ENCODE measurements around the gene LHFPL2.

Gene LHFPL2

DNA sequence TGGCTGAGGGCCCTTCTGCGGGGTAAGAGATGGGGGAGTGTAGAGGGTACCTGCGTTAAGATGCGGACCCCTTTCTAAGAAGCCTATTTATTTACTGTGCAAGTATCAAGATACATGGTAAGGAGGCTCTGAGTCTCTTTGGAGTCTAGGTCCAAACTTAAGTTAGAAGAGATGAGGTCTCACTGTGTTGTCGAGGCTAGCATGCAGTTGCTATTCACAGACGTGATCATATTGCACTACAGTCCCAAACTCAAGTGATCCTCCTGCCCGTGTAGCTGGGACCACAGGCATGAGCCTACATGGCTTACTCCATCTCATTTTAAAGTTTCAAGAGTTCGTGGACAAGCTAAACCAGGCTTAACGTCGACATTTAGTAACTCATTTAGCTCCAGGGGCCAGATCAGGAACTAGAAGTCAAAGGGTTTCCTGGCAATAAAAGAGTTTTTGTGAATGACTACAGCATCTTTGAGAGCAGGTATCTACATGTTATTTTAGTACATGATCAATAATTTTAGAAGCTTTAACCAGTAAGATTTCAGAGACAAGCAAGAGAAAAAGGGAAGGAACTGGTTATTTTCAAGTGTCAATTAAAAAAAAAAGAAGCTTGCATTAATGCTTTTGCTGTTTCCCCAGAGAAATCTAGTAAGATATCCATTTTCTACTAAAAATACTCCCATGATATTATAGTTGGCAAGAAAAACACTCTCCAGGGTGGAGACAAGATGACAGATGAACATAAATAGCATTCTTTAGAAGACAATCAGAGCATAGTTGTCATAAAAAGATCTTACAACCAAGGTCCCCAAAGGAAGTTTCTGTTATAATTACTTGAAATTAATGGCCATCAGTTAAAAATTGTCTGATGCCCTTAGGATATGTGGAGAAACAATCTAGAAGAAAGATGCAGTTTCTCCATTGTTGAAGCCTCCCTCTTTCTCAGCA lies 146.9 kb downstream of the LHFPL2 start:
- DNase-seq (ENCODE audit: low spot score) = no peak

DNA sequence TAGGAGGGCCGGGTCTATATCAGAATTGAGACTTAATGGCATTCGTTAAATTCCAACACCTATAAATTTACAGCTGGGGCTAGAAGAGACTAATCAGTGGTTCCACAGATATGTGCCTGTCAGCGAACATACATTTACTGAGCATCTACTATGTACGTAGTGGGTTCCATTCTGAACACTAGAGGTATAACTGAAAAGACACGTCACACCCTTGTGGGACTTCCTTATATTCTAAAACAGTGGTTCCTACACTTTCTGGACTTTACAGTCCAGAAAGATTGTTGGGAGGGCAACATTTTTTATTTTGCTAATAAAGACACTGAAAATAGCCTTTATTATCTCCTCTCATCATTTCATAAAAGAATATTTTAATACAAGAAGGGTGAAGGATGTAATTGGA lies 147.7 kb downstream of the LHFPL2 start:
- DNase-seq (ENCODE audit: low spot score) = no peak

DNA sequence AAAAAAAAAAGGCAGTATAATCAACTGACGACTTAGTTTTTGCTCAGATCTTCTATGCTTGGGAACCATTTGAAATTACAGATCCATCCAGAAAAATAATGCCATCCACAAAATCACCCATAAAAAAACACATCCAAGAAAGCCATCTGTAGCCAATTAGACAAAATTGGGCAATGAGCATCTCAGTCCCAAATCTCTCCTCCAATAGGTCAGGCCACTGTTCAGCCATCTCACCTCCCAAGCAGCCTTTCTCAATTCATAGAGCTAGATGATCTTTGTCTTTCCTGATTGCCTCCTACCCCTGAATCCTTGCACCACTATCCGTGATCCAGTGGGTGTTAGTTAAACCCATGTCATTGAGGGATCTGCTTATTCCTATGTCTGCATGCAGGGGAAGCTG lies 148.5 kb downstream of the LHFPL2 start:
- no peak for DNase-seq (ENCODE audit: low spot score)

DNA sequence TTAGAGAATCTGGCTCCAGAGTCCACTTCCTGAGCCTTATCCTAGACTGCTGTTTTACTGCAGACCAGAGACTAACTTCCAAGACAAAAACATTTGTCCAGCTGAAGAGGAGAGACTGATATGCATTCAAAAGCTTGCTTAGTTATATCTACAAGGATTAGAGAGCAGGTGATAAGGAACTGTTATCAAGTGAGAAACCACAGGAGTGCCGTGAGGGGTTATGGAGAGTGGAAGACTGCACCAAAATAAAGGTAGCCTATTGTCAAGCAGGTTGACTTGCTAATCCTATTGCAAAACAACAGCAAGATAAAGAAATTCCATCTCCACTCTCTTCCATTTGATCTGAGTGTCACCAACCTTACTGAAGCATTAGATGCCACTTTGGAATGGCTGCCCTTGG lies 149.1 kb downstream of the LHFPL2 start:
- no peak for DNase-seq (ENCODE audit: low spot score)

DNA sequence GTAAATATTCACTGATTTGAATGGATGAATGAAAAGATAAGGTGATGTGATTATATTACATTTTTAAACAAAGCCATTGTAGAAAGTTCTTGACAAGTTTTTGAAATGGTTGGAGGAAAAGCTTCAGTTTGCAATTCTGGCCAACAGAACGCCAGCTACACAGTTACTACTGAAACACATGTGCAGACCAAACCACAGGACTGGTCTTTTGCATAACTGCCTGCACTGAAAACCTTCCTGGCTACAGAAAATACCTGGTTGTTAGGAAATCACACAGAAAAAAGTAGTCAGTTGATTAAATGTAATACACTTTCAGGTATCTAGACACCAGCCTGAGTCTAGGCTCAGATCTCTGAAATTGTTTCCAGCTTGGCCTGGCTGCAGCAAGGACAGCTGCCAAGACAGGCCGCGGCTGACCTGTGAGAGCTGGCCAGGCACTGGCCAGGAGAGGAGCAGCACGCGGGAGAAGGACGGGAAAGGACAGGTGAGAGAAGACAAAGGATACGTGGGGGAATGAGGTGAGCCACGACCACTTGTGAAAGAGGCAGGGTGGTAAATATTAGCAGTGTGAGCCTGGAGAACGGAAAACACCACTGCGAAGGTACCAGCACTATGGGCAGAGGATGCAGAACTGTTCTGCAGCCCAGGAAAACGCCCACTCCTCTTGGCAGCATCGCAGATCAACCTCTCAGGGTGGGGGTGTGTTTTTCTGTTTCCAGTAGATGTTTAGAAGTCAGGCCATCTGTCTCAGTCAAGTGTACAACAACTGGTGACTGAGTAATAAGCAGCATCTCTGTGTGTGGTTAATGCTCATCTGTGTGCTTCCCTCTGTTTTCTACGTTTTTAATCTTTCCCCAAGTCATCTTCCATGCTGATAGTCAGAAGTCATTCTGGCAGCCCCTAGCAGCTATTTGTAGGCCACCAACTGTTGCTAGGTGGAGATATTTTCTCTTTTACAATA lies 150.7 kb downstream of the LHFPL2 start:
- DNase-seq (ENCODE audit: low spot score) = no peak

DNA sequence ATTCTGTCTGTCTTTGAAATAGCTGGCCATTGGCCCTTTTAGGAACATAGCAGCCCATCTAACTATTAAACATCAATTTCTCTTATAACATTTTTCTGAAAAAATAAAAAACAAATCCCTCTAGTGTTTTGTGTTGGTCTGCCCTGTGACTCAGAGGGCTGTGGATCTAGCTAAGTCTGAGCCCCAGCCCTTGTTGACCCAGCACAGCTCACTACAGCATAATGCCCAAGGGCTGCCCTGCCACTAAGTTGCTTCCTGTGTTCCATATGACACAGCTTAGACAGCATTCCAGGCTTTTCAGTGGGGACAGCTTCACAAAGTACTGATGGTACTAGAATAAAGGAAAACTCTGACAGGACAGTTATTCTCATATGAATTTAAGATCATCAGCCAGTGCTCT lies 152.2 kb downstream of the LHFPL2 start:
- no peak for DNase-seq (ENCODE audit: low spot score)

DNA sequence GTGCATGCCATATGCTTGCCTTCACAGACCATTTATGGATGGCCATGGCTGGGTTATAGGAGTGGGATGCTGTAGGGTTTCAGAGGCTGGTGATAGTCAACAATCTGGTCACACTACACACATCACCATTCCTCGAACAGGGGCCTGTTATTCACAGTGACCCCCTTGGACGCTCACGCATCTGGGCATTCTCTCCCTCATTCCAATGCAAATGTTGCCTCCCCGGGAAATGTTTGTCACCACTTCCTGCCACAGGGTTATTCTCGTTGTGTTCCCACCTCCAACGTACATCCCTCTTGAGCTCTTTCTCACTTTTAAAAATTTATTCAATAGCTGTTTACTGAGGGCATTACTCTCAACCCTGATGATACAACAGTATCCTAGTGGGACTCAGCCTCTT lies 152.8 kb downstream of the LHFPL2 start:
- DNase-seq (ENCODE audit: low spot score) = no peak

DNA sequence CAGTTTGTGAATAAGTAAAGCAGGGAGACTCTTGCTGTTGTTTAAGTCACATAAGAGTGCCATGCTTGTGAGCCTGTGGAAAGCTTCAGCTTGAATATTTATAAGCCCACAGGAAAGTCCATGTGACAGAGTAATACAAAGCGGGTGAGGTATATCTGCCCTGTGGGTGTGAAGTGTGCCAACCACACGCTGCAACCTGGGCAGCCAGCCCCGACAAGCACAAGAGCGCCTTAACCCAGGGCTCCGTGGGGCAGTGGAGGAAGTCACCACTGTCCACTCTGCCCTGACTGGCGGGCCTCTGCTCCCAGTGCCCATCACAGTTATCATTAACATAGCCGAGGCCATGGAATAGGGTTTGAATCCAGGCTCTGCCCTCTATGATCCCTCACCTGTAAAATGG lies 155.9 kb downstream of the LHFPL2 start:
- no peak for DNase-seq (ENCODE audit: low spot score)

DNA sequence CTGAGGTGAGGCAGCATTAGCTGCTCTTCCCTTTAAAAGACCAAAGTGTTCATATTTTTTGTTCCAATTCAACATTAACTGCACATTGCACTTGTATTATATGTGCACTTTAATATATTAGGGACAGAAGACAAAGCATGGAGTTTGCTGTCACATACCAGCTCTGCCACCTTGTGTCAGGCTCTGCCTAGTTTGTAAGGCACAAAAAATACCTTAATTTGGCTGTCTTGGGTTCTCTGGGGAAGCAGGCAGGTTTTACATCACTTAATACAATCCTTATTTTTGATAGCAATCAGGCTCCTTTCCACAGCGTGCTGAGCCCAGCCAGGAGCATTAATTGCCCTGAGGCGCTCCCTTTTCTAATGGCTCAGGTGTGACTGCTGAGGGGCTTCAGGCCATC lies 156.3 kb downstream of the LHFPL2 start:
- DNase-seq (ENCODE audit: low spot score) = no peak

DNA sequence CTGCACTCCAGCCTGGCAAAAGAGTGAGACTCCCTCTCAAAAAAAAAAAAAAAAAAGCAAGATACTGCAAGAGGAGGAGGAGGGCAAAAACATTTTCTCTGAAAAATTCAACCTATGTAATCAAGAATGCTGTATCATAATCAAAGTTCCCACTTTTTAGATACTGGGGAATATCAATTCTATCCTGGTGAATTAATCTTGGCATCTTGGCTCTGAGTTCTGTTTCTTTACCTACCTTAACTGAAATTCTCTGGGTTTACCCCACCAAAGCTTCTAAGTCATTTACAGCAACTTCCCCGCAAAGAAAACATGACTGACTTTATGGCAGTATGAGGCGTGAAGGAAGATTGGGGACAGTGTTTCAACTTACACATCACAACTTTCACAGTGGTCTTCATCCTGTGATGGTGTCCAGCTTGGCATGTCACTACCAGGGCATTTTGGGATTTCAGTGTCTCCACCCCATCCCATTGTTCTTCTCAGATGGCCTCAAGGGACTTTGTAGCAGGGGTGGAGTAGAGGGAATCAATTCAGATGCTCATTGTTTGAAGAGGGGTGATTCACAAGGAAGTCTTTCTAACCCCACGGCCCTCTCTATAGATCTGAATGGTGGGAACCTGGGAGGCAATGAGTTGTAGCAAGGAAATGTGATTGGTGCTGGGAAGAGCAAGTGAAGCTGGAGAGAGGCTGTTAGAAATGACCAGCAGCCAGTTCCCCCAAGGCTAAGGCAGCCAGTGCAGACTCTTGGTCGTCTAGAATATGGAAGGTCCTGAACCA lies 157.7 kb downstream of the LHFPL2 start:
- DNase-seq (ENCODE audit: low spot score) = no peak

DNA sequence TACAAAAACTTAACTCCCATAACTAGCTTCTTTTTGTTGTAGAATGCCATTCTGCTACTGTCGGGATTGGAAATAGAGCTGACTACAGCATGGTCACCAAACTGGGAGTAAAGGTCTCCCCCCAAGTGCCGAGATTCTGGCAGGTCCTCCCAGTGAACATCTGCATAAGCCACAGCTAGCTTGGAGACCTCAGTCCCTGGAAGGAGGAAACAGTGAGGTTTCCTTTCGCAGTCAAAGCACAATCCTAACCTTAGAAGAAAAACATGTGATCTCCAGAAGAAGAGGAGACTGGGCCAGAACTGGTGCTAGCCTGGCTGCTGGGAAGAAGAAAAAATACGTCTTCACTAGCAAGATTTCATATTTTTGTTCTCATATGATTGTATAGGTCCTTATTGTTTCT lies 160.7 kb downstream of the LHFPL2 start:
- DNase-seq (ENCODE audit: low spot score) = no peak

DNA sequence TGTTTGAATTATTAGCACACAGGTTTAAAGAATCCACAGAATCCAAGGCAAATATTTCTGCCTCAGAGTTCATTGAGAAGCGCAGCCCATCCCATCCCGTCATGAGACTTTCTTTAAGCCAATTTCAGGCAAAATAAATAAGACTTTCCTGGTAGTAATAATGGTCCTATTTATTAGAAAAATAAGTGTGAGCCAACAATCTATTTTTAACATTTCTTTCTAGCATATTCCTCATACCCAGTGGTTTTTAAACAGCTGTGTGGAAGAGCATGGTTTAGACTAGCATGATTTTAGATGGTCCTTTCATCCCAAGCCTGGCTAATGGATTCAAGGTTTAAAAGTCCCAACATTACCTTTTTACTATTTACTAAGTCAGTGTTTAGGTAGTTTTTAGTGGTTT lies 162.4 kb downstream of the LHFPL2 start:
- DNase-seq (ENCODE audit: low spot score) = no peak

DNA sequence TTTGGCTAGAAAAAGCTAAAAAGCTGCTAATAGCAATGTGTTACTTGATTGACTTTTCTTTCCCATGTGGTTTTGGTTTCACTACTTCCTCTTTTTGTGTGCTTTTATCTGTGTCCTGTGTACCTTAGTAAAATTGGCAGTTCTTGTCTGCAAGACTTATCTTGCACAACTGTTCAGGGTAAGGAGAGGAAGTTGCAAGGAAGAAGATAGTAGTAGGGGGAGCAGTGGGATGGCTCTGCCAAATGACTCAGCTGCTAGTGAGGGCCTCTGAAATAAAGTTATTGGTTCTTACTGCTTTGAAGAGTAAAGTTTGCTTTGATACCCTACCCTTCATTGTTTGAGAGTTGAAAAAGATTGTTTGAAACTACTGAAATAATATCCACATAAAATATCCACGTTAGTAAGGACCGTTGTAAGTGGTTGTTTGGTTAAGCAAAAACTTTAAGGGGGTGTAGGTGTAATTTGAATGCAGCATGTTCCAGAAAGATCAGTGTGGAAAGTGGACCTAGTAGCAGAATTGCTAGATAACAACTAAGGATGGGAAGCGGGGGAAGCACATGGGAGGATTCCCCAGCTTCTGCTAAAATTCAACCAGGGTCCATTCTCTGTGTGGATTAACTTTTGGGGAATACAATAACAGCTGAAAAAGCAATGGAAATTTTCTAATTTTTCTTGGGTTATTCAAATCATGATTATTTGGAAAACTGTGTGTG lies 164.6 kb downstream of the LHFPL2 start:
- DNase-seq (ENCODE audit: low spot score) = no peak

DNA sequence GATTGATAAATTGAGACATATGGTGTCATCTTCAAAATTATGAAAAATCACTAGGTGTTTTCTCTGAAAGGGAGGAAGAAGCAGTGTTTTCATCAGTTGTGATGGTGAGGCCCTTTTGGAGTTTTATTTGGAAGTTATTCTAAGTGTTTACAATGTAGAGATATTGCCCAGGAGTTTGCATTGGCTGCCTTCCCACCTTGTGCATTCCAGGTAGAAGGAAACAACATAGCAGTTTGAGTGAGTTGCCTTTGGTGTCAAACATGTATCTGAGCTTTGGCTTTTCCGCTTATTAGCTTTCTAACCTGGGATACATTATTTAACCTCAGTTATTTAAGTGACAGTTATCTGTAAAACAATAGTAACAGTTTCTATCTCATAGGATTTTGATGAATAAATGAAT lies 165.6 kb downstream of the LHFPL2 start:
- DNase-seq (ENCODE audit: low spot score) = no peak

DNA sequence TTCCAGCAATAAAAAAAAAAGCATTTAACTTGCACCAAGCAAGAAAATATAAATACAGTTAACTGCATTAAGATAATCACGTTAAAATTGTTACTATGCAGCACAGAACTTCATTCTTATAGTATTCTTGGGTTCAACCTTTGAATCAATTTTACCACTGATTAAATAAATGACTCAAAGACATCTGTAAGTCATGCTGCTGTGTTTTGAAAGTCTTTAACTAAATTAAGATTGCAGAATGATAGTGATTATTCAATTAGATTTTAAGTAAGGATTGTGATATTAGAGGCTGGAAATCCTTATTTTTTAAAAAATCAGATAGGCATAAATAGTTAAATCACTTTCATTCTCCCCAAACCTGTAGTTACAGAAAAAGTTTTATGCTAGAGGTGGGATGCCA lies 171.8 kb downstream of the LHFPL2 start:
- no peak for DNase-seq (ENCODE audit: low spot score)

DNA sequence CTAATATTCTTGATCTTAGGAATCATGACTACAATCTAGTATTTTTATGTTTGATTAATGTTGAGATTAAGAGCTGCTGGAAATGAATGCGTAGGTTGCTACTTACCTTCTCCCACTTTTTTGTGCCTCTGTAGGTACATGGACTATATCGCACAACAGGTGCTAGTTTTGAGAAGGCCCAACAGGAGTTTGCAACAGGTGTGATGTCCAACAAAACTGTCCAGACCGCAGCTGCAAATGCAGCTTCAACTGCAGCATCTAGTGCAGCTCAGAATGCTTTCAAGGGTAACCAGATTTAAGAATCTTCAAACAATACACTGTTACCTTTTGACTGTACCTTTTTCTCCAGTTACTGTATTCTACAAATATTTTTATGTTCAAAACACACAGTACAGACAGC lies 173.2 kb downstream of the LHFPL2 start:
- no peak for DNase-seq (ENCODE audit: low spot score)

DNA sequence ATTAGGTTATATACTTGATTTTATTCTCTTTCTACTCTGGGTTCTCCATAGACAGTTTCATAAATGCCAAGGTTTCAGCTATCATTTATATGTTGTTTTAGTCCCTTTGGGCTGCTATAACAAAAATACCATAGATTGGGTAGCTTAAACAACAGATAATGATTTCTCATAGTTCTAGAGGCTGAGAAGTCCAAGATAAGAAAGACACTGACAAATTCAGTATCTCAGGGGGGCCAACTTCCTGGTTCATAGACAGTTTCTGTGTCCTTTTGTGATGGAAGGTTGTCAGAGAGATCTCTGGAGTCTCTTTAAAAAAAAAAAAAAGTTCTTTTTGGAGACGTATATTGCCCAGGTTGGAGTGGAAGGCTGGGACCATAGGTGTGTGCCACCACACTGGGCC lies 174.8 kb downstream of the LHFPL2 start:
- DNase-seq (ENCODE audit: low spot score) = no peak

DNA sequence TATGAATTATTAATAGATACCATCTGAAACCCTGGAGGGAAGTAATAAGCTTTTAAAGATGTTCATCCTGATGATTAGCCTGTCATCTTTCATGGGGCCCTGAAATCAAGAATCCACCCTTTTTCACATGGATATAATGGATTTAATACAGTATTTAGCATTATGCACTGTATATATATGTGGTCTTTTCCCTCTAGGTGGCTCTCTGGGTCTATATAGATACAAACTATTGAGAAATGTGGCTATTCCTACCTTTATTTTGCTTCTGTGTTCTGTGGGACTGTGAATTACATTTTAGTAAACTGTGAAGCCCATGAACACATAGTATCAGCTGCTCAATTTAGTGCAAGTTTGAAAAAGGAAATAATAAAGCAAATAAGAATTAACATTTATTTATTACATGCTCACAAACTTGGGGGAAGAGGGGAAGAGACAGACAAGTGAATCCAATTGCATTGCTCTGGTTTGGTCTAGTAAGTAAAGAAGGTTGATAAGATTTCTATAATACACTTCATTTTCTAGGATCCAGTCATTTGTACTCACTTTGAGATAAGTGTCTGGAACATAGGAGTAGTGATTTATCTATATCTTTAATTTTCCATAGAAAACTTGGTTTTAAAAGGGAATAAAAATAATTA lies 176.0 kb downstream of the LHFPL2 start:
- DNase-seq (ENCODE audit: low spot score) = no peak

DNA sequence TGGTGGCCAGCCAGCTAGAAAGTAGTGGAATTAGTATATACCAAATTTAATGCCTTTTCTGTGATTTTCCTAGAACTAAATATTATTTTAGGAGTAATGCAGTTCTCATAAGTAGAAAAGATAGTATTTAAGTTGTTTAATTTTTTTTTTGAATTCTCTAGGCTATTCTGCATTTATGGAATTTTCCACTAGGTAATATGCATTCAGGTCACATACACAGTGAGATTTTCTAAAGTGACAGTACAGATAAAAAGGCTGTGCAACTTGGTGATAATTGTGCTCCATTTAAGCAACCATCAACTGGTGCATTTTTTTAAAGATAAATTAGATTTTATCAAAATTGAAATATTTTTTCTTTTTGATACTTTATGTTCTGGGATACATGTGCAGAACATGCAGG lies 176.7 kb downstream of the LHFPL2 start:
- DNase-seq (ENCODE audit: low spot score) = no peak

DNA sequence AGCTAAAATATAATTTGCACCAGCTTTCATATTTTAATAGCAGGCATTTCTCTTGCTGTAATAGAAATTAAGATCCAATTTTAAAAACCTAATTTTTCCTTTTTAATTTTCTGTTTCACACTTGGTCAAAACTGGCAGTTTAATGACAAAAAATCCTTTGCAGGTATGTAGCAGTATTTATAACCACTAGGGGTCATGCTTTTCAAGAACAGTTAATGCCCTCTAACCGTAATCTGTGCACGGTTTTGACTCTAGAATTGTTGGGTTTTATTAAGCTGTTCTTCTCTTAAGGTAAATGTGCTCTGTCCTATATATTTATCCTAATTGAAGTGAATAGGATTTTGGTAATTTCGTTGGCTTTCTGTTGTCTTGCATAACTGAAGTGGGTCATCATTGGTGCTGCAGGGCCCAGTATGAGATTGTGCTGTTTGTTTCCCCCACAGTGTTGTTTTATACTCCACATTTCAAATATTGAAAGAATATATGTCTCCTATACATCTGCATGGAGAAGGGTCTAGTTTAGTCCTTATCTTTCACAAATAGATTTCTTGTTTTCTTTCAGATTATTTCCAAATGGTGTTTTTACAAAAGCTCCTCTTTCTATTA lies 180.7 kb downstream of the LHFPL2 start:
- no peak for DNase-seq (ENCODE audit: low spot score)

DNA sequence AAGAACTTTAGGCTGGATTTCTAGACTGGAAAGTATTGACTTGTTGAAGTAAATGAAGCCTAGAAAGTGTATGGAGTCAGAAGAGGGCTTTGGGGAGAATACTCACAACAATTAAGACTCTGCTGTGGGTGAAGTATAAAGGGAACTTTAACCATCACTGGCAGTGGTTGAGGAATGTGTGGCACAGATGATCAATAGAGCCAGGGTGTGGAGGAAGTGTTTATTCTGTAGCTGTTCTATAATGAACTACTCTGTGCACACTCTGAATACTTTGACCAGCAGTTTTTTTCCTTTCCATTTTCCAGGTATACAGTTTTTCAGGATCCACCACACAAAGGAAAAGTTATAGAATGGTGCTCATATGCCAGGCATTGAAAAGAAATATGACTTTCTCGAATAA lies 181.4 kb downstream of the LHFPL2 start:
- DNase-seq (ENCODE audit: low spot score) = no peak
